NCI-H146 treated with DMSO at 0.1 percent for 48 hours (cell line): ENCODE data around the gene MRPL36.

ENCODE experiments used
- DNase-seq: peaks from one replicate; lab custom pipeline; 2025; ENCODE audit not compliant: unreplicated experiment; lab: John Stamatoyannopoulos, UW

MRPL36 gene

DNA sequence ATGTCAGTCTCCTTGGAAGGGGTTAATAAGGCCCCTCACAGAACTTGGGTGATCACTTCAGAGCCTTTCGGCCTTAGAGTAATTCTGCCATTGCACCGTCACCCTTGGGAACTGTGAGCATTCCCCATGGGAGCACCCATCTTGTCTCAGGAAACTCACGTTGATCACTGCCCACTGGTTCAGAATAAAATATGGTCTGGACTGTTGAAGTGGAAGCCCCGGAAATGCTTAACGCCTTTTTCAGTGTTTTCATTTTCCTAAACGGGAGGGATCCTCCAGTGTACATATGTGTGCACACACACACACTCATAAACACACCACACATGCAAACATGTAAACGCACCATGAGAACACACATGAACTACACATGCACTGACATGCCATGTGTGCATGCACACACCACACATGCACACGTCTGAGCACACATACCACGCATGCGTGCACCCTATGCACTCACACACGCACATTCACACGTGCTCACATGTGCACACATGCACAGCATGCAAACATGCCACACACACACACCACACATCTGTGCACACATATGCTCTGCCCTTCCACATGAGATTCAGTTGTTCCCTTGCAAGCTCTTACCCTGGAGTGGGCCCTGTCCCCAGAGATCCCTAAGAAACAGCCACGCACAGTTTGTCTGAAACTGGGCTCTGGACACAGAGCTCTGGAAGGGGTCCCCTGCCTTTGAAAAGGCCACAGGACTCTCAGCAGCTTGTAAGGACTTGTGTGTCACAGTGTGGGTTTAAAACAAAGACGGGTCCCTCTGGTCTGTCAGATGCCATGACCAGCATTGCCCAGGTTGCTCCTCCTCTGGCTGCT is 17.0 kb downstream of the MRPL36 start:
- DNase-seq = no peak

DNA sequence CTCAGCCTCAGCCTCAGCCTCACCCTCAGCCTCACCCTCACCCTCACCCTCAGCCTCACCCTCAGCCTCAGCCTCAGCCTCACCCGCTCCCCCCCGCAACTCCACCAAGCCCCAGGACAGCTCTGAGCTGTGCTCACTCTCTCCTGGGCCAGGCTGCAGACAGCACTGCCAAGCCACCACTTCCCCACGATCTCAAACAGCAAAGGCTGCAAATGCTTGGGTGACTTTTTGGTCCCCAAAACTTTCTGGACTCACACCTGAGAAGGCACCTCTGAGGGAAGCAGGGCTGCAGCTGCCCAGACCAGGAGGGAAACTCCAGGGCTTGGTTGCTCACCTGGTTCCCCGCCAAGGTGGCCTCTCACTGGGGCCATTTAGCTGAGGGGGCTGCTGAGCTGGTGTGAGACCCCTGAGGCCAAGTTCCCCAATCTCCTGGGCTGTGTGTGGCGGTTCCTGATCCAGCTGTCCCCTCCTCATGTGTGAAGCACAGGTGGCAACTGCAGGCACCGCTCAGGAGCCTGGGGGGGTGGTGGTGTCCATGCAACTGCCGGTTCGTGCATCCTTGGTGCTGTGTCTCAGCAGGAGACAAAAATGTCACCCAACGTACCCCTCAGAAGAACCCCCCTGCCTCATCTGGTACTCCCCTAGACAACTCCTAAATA is 17.8 kb downstream of the MRPL36 start:
- no peak for DNase-seq

DNA sequence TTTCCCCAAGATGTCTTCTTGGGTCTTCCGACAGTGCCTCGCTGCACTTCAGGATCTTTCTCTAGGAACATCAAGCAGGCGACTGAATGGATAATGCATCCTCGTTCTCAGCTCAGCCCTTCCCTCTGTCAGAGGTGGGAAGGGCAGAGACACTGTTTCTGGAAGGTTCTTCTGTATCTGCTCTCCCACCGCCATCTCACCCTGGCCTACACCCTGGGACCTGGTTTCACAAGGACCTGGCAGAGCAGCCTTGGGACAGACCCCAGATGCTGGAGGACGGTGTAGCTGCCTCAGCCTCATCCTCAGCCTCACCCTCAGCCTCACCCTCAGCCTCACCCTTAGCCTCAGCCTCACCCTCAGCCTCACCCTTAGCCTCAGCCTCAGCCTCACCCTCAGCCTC is 18.5 kb downstream of the MRPL36 start:
- DNase-seq = no peak

DNA sequence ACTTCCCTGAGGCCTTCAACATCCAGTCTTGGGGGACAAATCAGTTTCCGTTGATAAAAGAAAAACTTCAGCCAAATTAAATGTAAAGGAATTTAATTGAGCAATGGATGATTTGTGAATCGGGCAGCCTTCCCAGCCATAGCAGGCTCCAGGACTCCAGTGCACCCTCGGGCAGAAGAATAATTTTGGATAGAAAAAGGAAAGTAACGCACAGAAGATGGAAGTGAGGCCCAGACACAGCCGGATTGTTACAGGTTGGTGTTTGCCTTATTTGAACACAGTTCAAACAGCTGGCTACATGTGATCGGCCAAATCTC is 19.1 kb downstream of the MRPL36 start:
- no peak for DNase-seq

DNA sequence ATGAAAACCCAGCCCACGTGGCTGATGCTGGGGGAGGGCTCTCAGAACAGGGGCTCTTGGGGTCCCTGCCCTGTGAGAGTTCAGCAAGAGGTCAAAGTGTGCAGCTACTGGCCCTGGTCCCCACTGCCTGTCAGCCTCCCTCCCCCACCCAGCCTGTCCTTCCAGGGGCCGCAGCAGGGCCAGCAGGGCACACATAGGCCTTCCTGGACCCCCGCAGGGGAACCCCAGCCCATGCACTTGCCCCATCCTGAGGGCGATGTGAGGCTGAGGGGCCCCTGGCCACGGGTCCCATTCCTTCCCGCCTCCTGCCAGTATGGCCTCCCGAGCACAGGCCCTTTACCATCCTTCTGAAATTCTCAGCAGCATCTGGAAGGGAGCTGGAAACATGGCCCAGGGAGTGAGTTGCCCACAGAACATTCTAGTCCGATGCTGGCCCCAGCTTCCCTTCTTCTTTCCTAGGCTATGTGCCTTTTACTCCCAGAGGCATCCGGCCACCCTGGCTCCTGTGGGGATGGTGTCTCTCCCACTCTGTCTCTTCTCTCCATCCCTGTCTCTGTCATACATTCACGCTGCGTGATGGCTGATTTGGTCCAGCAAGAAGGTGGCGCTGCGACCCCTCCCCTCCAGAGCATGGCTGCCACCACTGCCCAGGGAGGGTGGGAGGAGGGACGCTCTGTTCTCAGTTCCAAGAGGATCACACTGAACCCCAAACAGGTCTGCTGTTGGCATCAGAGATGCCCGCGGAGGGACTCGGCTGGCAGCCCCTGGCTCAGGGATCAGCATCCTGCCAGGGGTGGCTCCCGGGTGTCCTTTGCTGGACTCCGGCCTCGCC is 19.6 kb downstream of the MRPL36 start:
- DNase-seq = no peak

DNA sequence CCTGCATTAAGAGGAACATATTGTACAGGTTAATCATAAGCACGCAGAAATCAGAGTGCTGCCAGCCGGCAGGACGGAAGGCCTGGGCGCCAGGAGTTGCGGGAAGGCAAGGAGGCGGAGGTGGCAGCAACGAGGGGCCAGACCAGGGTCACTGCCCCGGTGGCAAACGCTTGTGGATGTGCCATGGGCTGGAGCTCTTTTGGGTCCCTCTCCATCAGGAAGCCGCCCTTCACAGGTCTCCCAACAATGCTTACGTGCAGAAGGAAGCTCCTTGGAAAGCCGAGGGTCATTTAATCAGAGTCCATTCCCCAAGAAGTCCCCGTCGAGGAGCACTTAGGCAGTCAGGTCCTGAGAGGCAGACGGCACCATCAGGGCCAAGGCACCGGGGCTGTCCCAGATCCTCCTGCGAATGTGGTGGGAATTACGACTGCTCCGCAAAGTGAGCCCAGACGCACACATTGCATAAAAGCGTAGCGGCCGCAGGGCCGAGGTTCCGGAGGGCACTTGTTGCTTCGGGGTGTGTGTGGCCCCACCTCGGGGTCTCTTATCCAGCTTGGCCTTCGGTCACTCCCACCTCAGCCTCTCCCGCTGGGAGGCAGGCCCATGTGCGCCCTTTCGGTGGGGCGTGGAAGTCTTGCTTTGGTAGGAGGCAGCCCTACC is 20.5 kb downstream of the MRPL36 start:
- no peak for DNase-seq

- no peak for DNase-seq
Measured at GRCh38 chr5:1778138-1779020, 21.3 kb downstream of the MRPL36 start.

GRCh38 chr5:1777281-1778137 is 22.1 kb downstream of the MRPL36 start:
- DNase-seq = no peak

GRCh38 chr5:1776831-1777230 is 22.8 kb downstream of the MRPL36 start:
- DNase-seq = no peak

GRCh38 chr5:1772634-1773033 is 27.0 kb downstream of the MRPL36 start:
- no peak for DNase-seq

GRCh38 chr5:1771149-1772065 is 28.2 kb downstream of the MRPL36 start:
- DNase-seq = peak; percentile 19

- no peak for DNase-seq
Measured at GRCh38 chr5:1770443-1770802, 29.2 kb downstream of the MRPL36 start.

- DNase-seq = no peak
Measured at GRCh38 chr5:1769752-1770442, 29.7 kb downstream of the MRPL36 start.

DNA sequence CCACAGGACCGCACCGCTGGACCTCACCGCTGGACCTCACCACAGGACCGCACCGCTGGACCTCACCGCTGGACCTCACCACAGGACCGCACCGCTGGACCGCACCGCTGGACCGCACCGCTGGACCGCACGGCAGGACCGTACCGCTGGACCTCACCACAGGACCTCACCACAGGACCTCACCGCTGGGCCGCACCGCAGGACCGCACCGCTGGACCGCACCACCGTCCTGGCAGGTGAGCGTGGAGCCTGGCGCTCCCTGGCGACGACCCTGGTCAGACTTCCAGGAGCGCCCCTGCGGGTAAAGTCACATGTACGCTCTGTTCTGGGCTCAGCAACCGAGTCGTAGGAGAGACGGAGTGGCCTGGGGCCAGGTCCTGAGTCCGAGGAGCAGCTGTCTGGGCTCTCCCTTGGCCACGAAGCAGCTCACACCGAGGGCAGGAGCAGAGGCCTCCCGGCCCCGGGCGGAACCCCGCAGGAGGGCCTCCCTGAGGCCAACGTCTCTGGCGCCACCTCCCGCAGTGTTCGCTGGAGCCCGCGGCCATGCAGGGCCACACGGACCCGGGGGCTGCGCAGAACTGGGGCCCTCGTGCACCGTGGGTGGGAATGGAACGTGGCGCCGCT is 30.5 kb downstream of the MRPL36 start:
- no peak for DNase-seq

DNA sequence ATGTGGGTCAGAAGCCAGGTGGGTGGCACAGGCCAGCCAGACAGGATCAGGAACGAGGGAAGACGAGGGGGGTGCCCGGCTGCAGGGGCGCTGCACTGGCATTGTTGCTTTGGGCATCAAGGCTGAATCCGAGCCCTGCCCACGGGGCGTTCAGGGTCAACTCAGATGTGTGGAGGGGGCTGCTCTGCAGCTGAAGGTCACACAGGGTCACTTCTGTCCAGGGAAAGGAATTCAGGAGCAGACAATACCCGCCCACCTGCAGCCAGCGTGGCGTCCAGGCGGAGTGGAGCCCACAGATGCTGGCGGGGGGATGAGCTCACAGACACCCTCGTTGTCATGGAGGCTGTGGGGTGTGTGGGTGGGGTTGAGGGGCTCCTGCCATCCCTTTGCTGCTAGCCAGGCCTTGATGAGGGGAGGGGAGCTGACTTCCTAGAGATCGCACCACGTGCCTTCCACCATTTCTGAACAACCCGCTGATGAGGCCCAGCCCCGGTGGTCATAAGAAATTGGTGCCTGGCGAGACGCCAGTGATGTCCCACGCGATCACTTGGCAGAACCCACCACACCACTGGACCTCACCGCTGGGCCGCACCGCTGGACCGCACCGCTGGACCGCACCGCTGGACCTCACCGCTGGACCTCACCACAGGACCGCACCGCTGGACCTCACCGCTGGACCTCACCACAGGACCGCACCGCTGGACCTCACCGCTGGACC is 31.2 kb downstream of the MRPL36 start:
- DNase-seq = no peak

DNA sequence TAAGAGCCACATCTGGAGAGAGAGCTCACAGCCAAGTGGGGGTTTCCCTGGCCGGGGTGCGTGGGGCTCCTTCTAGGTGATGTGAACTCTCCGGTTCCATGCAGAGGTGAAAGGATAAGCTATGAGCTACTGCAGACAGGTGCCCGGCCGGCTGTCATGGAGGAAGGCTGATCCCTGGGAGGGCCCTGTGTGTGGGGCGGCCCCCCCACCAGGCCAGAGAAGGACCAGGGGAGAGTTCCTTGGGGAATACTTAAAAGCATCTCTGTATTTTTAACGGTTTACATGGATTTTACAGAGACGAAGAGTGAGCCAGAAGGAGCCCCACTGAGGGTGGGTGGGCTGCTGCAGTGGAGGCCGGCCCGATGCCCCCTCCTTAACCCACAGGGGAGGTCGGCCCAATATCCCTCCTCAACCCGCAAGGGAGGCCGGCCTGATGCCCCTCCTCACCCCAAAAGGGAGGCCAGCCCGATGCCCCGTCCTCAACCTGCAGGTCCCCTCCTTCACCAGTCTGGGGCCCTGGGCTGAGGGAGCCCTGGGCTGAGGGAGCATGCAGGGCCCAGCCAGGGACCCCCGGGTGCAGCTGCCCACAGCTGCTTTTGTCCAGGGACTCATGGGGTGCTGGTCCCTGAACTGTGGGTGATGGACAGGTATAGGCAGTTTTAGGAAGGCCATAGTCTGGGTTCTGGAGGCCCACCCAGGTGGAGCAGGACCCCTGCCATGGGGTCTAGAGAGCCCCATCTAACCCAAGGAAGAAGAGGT is 31.9 kb downstream of the MRPL36 start:
- no peak for DNase-seq
